Fibroblast of villous mesenchyme (primary cell): ENCODE results near the gene CHD5. TPM values are rescaled to one million over a fixed set of nuclear protein-coding genes. Genes with fewer than 3 reads are reported as not detected.
A peak's percentile ranks its signal among the peaks of the same experiment; 100 is the strongest.

ENCODE experiments used
- DNase-seq: peaks from one replicate; pipeline ENCODE4 v3.0.0-alpha.2; 2010; ENCODE audit warnings: low read depth
- H3K4me3 ChIP-seq: 2 replicates; pipeline ENCODE4 v1.5.1; 2011; ENCODE audit warnings: low read depth, mild to moderate bottlenecking, low read length
- total RNA-seq: library from RNA; depleted of rRNA; stranded (reverse); fragments of >200 nt; gene quantifications from 2 replicates; pipeline ENCODE4 v1.2.3, GENCODE V29; 2012
- TF ChIP-seq, protein P1 (sequence below): IDR thresholded peaks from 2 replicates; pipeline ENCODE4 v1.5.1; 2012; ENCODE audit warnings: low read depth, mild to moderate bottlenecking, low read length; ENCODE audit not compliant: insufficient read depth

Gene CHD5
- total RNA-seq, 1 donor, result under 0.01 TPM

- TF ChIP-seq, protein P1, sequence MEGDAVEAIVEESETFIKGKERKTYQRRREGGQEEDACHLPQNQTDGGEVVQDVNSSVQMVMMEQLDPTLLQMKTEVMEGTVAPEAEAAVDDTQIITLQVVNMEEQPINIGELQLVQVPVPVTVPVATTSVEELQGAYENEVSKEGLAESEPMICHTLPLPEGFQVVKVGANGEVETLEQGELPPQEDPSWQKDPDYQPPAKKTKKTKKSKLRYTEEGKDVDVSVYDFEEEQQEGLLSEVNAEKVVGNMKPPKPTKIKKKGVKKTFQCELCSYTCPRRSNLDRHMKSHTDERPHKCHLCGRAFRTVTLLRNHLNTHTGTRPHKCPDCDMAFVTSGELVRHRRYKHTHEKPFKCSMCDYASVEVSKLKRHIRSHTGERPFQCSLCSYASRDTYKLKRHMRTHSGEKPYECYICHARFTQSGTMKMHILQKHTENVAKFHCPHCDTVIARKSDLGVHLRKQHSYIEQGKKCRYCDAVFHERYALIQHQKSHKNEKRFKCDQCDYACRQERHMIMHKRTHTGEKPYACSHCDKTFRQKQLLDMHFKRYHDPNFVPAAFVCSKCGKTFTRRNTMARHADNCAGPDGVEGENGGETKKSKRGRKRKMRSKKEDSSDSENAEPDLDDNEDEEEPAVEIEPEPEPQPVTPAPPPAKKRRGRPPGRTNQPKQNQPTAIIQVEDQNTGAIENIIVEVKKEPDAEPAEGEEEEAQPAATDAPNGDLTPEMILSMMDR, result no peak
- no peak overlapping the region for H3K4me3 ChIP-seq
- no peak for DNase-seq
Measured at GRCh38 chr1:6218375-6219164, 38.4 kb upstream of the CHD5 start.

DNA sequence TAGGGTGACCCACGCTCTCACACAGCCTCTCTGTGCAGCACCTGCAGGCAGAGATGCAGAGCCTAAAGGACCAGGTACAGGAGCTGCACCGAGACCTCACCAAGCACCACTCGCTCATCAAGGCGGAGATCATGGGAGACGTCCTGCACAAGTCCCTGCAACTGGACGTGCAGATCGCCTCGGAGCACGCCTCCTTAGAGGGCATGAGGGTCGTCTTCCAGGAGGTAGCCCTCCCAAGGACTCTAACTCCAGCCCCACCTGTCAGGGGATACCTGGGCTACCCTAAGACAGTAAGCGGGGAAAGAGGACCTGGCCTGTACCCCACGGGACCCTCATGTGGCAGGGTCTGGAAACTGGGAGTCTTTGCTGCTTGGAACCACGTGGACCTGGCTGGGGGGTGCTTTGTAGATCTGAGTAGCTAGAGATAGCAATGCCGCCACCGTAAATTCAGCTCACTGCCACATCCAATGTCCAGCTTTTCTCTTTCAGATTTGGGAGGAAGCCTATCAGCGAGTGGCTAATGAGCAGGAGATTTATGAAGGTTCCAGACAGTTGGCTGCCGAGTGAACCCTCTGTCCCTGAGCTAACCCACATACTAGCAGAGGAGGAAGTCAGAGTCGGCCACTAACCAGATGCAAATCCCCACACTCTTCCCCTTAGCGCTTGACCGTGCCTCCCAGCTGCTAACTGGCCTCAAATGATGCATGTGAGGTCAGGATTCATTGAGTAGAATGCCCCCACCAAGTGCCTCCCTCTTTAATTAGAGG lies 32.3 kb upstream of the CHD5 start:
- DNase-seq, result no peak
- TF ChIP-seq, protein P1, result no peak
- no peak overlapping the region for H3K4me3 ChIP-seq

- no peak overlapping the region for H3K4me3 ChIP-seq
- DNase-seq, result no peak
- TF ChIP-seq, protein P1, result no peak
Measured at GRCh38 chr1:6211731-6212130, 31.6 kb upstream of the CHD5 start.

DNA sequence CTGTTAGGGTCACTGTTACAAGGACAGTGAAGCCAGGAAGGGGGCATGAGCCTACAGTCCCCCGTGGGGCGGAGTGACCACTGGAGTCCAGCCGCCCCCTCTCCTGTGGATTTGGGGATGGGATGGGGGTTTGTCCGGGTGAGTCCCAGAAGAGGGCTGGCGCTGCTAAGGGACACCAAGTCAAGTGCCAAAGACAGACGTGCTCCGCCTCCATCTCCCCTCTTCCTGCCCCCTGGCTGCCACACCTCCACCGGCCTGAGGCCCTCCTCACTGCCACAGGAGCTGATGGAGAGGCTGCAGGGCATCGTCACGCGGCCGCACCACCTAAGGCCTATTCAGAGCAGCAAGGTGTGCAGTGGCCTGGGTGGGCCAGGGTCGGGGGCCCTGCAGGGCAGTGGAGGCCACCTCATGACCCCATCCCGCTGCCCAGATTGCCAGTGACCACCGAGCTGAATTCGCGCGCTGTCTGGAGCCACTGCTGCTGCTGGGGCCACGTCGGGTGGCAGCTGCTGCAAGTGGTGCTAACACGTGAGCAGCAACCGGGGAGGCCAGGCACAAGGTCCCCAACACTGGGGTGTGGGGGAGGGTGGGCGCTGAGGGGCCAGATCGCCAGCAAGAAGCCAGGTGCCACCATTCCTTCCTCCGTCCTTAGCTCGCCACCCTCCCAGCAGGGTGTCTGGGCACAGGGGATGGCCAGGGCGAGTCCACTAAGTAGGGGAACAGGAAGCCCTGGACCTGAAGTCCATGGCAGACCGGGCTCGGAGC lies 30.7 kb upstream of the CHD5 start:
- TF ChIP-seq, protein P1, result no peak
- DNase-seq, result no peak
- no peak overlapping the region for H3K4me3 ChIP-seq

DNA sequence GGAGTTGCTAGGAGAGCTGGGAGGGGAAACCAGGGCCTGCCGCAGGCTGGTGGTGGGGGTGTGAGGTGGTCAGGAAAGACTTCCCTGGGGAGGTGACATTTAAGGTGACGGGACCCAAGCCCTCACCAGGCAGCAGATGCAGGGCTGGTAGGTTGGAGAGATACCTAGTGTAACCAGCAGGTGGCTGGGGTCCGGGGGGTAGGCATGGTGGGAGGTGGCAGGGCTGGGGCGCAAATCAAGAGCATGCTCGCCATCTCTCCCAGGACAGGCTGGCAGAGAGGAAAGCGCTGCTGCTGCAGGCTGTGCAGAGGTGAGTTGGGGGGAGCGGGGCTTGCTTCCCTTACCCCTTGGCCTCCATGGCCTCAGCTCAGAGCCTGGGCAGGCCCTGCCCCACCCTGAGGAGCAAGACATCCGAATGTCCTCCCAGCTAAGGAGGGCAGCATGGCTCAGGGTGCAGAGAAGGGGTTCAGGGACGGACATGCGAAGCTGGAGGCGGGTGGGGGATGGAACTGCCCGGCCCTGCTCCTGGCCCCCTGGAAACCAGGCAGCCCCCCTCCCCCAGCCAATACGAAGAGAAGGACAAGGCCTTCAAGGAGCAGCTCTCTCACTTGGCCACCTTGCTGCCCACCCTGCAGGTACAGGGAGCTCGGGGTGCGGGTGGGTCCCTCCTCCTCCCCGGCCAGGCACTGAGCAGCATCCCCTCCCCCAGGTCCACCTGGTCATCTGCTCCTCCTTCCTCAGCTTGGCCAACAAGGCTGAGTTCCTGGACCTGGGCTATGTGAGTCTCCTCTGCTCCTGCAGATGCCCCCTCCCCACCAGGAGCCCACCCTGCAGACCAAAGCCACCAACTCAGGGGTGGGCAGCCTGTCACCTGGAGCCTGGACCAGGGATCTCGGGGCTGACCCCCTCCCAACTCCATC lies 29.8 kb upstream of the CHD5 start:
- no peak for DNase-seq
- H3K4me3 ChIP-seq, result no peak overlapping the region
- TF ChIP-seq, protein P1, result peak; percentile 11
